CD4-positive, alpha-beta T cell (primary cell): Measurements from ENCODE around the gene ZC3HAV1. TPM values are rescaled to one million over a fixed set of nuclear protein-coding genes. Genes with fewer than 3 reads are reported as not detected.

Source experiments
- ATAC-seq: fragments of 200-7000 bp; cut with Tn5 transposase; one replicate; pipeline ENCODE4 v1.10.0; 2022; ENCODE audit warnings: mild to moderate bottlenecking; ENCODE audit not compliant: poor library complexity
- CTCF ChIA-PET: fragments of 350-600 bp; sonication (Branson Sonifier 250); formaldehyde crosslinking; loops from one replicate; lab custom pipeline; 2021; ENCODE audit warnings: antibody characterized with exemption, inconsistent platforms; lab: Charles Lee
- POLR2A ChIA-PET: fragments of 350-600 bp; sonication (Branson Sonifier 250); formaldehyde crosslinking; loops from one replicate; lab custom pipeline; 2021; ENCODE audit warnings: antibody characterized with exemption, inconsistent platforms; lab: Charles Lee
- DNase-seq, 14 experiments: peaks; one replicate each; pipeline ENCODE4 v3.0.0-alpha.2; 2013 to 2020; ENCODE audit warnings: mixed read lengths in 2 of 14
- H3K27ac ChIP-seq, 2 donors: one replicate each; pipeline versions ENCODE4 v1.5.1 to v1.7.0; 2013; ENCODE audit warnings: low read length in 2 of 2, low read depth in 1 of 2, mild to moderate bottlenecking in 1 of 2
- H3K27me3 ChIP-seq, 2 experiments: 1 replicate in 1 of 2; 2 replicates in 1 of 2; pipeline versions ENCODE4 v1.6.1 to v1.7.0; 2013; ENCODE audit warnings: low read length in 2 of 2, control low read depth in 1 of 2, mild to moderate bottlenecking in 1 of 2, moderate library complexity in 1 of 2; ENCODE audit not compliant: insufficient read depth in 2 of 2, control insufficient read depth in 1 of 2
- H3K36me3 ChIP-seq: one replicate; pipeline ENCODE4 v1.6.1; 2013; ENCODE audit warnings: low read length, control low read depth; ENCODE audit not compliant: insufficient read depth
- H3K4me1 ChIP-seq: one replicate; pipeline ENCODE4 v1.6.1; 2013; ENCODE audit warnings: low read length, control low read depth; ENCODE audit not compliant: insufficient read depth
- H3K4me3 ChIP-seq: one replicate; pipeline ENCODE4 v1.5.1; 2013; ENCODE audit warnings: mild to moderate bottlenecking, low read length, moderate library complexity
- H3K9me3 ChIP-seq, 2 experiments: 1 replicate in 1 of 2; 2 replicates in 1 of 2; pipeline versions ENCODE4 v1.6.1 to v1.7.0; 2013; ENCODE audit warnings: low read length in 2 of 2, mild to moderate bottlenecking in 2 of 2, control low read depth in 1 of 2, moderate library complexity in 1 of 2; ENCODE audit not compliant: control insufficient read depth in 1 of 2, insufficient read depth in 1 of 2
- H3K27ac Mint-ChIP-seq: one replicate; pipeline ENCODE4 v1.8.0; 2020; ENCODE audit warnings: mixed read lengths
- H3K27me3 Mint-ChIP-seq: one replicate; pipeline ENCODE4 v1.8.0; 2021; ENCODE audit warnings: mixed read lengths
- H3K36me3 Mint-ChIP-seq: one replicate; pipeline ENCODE4 v1.8.0; 2021; ENCODE audit warnings: low read depth, mixed read lengths
- H3K4me1 Mint-ChIP-seq: one replicate; pipeline ENCODE4 v1.8.0; 2021; ENCODE audit warnings: low read depth, mixed read lengths
- H3K4me3 Mint-ChIP-seq: one replicate; pipeline ENCODE4 v1.8.0; 2020; ENCODE audit warnings: mild to moderate bottlenecking, mixed read lengths
- H3K9me3 Mint-ChIP-seq: one replicate; pipeline ENCODE4 v1.8.0; 2020; ENCODE audit warnings: mixed read lengths
- intact Hi-C, 2 experiments: fragments of 100-400 bp; cut with DNase I in 1 of 2; cut with micrococcal nuclease in 1 of 2; formaldehyde crosslinking; loops; one replicate each; pipeline versions ENCODE4 v1.15.1 to v1.9.0; 2023 to 2025; cut with DNase I, micrococcal nuclease
- total RNA-seq, 174 experiments: library from RNA in 2 of 174; stranded (reverse) in 2 of 174; gene quantifications; one replicate each; pipeline ENCODE4 v1.2.3 and lab custom pipeline; 2021 to 2026
- TF ChIP-seq, protein P1 (sequence below): fragments of 200-600 bp; IDR thresholded peaks from one replicate; pipeline ENCODE4 v1.8.0; 2022; ENCODE audit warnings: antibody characterized with exemption, mild to moderate bottlenecking

Gene ZC3HAV1
- total RNA-seq, 2 experiments from 2014 or later: 169 to 178 TPM

- Mint-ChIP-seq H3K27ac (peak overlapping the region; percentile 81), H3K4me3 (no peak overlapping the region), H3K36me3 (peaks cover 95% of the 10 kb centered on the region), H3K4me1 (peaks cover 76% of the 10 kb centered on the region), H3K9me3 (no peaks in the 10 kb centered on the region), H3K27me3 (no peaks in the 10 kb centered on the region)
- TF ChIP-seq, protein P1, sequence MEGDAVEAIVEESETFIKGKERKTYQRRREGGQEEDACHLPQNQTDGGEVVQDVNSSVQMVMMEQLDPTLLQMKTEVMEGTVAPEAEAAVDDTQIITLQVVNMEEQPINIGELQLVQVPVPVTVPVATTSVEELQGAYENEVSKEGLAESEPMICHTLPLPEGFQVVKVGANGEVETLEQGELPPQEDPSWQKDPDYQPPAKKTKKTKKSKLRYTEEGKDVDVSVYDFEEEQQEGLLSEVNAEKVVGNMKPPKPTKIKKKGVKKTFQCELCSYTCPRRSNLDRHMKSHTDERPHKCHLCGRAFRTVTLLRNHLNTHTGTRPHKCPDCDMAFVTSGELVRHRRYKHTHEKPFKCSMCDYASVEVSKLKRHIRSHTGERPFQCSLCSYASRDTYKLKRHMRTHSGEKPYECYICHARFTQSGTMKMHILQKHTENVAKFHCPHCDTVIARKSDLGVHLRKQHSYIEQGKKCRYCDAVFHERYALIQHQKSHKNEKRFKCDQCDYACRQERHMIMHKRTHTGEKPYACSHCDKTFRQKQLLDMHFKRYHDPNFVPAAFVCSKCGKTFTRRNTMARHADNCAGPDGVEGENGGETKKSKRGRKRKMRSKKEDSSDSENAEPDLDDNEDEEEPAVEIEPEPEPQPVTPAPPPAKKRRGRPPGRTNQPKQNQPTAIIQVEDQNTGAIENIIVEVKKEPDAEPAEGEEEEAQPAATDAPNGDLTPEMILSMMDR: no peak
- no peak overlapping the region for H3K4me3 ChIP-seq
- POLR2A ChIA-PET: interaction anchor here (0.6 to 2.7 kb wide), 5 partner anchors 9 to 38 kb away, joined by 3 to 11 read pairs (median 4); no protein-coding TSS in a partner anchor
- intact Hi-C loops: no loop called here
- CTCF ChIA-PET: interaction anchor here (0.8 kb wide), 1 partner anchor 14 kb away, joined by 3 read pairs; no protein-coding TSS in a partner anchor
- H3K36me3 ChIP-seq: peaks cover 96% of the 10 kb centered on the region
- H3K9me3 ChIP-seq: no peaks in the 10 kb centered on the region
- DNase-seq (no peak), ATAC-seq (no peak)
- H3K4me1 ChIP-seq: peaks cover 34% of the 10 kb centered on the region
- H3K27ac ChIP-seq: no peak overlapping the region
- no peaks in the 10 kb centered on the region for H3K27me3 ChIP-seq
Observed at GRCh38 chr7:139066315-139066714, 43.2 kb downstream of the ZC3HAV1 start.

DNA sequence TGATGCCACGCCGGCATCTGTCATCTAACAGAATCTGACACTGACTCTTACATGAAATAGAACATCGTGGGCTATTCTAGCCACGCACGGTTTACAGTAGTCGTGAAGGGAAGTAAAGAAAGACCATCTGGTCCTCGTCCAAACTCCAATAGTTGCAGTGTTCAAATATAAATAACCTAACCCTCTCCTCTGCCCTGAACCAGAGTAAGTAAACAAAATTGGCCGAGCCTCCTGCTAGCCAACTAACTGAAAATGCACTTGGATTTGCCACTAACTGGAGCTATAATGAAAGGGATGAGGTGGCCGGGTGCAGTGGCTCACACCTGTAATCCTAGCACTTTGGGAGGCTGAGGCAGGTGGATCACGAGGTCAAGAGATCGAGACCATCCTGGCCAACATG is 44.2 kb downstream of the ZC3HAV1 start:
- no peak for ATAC-seq
- peak overlapping the region; percentile 81 for H3K27ac Mint-ChIP-seq
- peaks cover 98% of the 10 kb centered on the region for H3K36me3 Mint-ChIP-seq
- TF ChIP-seq, protein P1: no peak
- H3K9me3 Mint-ChIP-seq: no peaks in the 10 kb centered on the region
- Histone ChIP-seq H3K27ac (no peak overlapping the region), H3K4me1 (peaks cover 40% of the 10 kb centered on the region), H3K9me3 (no peaks in the 10 kb centered on the region), H3K4me3 (no peak overlapping the region), H3K27me3 (no peaks in the 10 kb centered on the region), H3K36me3 (peaks cover 99% of the 10 kb centered on the region)
- intact Hi-C loops: no loop called here
- ChIA-PET POLR2A (interaction anchor here (1.2 to 2.7 kb wide), 6 partner anchors 10 to 54 kb away, joined by 3 to 11 read pairs (median 4); no protein-coding TSS in a partner anchor), CTCF (interaction anchor here (0.9 kb wide), 1 partner anchor 10 kb away, joined by 3 read pairs; no protein-coding TSS in a partner anchor)
- DNase-seq: no peak
- H3K27me3 Mint-ChIP-seq: no peaks in the 10 kb centered on the region
- no peak overlapping the region for H3K4me3 Mint-ChIP-seq
- peaks cover 84% of the 10 kb centered on the region for H3K4me1 Mint-ChIP-seq

GRCh38 chr7:139061416-139061815 is 48.1 kb downstream of the ZC3HAV1 start:
- Histone ChIP-seq H3K27me3 (no peaks in the 10 kb centered on the region), H3K4me1 (peaks cover 23% of the 10 kb centered on the region), H3K27ac (no peak overlapping the region), H3K4me3 (no peak overlapping the region), H3K36me3 (peaks cover 96% of the 10 kb centered on the region), H3K9me3 (no peaks in the 10 kb centered on the region)
- H3K4me3 Mint-ChIP-seq: no peak overlapping the region
- POLR2A ChIA-PET: interaction anchor here (1.2 kb wide), 2 partner anchors 13 to 19 kb away, joined by 3 to 4 read pairs; no protein-coding TSS in a partner anchor
- H3K4me1 Mint-ChIP-seq: peaks cover 68% of the 10 kb centered on the region
- H3K27me3 Mint-ChIP-seq: no peaks in the 10 kb centered on the region
- no peak for DNase-seq
- peak overlapping the region; percentile 83 for H3K27ac Mint-ChIP-seq
- intact Hi-C loops: no loop called here
- H3K9me3 Mint-ChIP-seq: no peaks in the 10 kb centered on the region
- ATAC-seq: no peak
- TF ChIP-seq, protein P1: no peak
- CTCF ChIA-PET: interaction anchor here (4.0 kb wide), 1 partner anchor 13 kb away, joined by 18 read pairs; no protein-coding TSS in a partner anchor
- H3K36me3 Mint-ChIP-seq: peaks cover 96% of the 10 kb centered on the region
